AG10803 (cell line): Measurements from ENCODE around the gene MNAT1.

Experiments used
- DNase-seq: peaks from one replicate; pipeline ENCODE4 v3.0.0; 2010; ENCODE audit warnings: low read depth
- H3K4me3 ChIP-seq: 2 replicates; pipeline ENCODE4 v1.5.1; 2011; ENCODE audit warnings: mild to moderate bottlenecking, low read length, control low read depth
- TF ChIP-seq, protein P1 (sequence below): conservative IDR thresholded peaks from 2 replicates; pipeline ENCODE4 v1.5.1; 2011; ENCODE audit warnings: mild to moderate bottlenecking, low read length, control low read depth, inconsistent platforms

MNAT1 gene

DNA sequence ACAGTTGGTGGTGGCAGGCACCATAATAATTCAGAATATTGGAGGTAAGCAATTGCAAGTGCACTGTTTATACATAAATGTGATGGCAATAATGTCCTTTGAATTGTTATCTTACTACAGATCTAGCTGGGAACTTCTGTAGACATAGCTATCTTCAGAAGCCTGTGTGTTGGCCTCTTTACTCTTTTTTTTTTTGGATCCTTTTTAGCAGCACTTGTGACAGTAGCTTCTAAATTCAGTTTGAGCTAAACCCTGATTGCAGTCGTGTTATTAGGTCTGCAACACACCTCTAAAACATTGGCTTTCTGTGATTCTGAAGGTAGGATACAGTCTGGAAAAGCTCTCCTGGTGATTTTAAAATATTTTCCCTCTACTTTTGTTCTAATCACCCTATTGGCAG is 285.0 kb downstream of the MNAT1 start:
- no peak overlapping the region for H3K4me3 ChIP-seq
- DNase-seq = no peak
- TF ChIP-seq, protein P1, sequence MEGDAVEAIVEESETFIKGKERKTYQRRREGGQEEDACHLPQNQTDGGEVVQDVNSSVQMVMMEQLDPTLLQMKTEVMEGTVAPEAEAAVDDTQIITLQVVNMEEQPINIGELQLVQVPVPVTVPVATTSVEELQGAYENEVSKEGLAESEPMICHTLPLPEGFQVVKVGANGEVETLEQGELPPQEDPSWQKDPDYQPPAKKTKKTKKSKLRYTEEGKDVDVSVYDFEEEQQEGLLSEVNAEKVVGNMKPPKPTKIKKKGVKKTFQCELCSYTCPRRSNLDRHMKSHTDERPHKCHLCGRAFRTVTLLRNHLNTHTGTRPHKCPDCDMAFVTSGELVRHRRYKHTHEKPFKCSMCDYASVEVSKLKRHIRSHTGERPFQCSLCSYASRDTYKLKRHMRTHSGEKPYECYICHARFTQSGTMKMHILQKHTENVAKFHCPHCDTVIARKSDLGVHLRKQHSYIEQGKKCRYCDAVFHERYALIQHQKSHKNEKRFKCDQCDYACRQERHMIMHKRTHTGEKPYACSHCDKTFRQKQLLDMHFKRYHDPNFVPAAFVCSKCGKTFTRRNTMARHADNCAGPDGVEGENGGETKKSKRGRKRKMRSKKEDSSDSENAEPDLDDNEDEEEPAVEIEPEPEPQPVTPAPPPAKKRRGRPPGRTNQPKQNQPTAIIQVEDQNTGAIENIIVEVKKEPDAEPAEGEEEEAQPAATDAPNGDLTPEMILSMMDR = no peak
